ENCODE results near the gene CLK2. TPM values are rescaled to one million over a fixed set of nuclear protein-coding genes. Genes with fewer than 3 reads are reported as not detected.
"Not testable (repeated sequence)": the region's sequence is repeated elsewhere in the genome, so short reads cannot be mapped to it uniquely, and the experiment has no call there.

CLK2 gene
- total RNA-seq, 1 donor from 2014 or later = 51.2 TPM

GRCh38 chr1:155250246-155250632 lies 23.1 kb downstream of the CLK2 start:
- no peak for DNase-seq
- intact Hi-C loops (cut with DNase I) = loop anchor here (10.0 kb wide), 1 partner anchor 75 kb away; the partner anchor contains the start of gene RUSC1

GRCh38 chr1:155247667-155248553 lies 25.4 kb downstream of the CLK2 start:
- Histone ChIP-seq H3K36me3 (no peaks in the 10 kb centered on the region), H3K27ac (no peak overlapping the region), H3K9me3 (no peaks in the 10 kb centered on the region), H3K4me3 (no peak overlapping the region), H3K4me1 (peaks cover 17% of the 10 kb centered on the region), H3K27me3 (no peaks in the 10 kb centered on the region)
- no peak for TF ChIP-seq CTCF (IDR thresholded peaks at IDR 0.05)
- DNase-seq (no peak), ATAC-seq (no peak)
- intact Hi-C loops (cut with DNase I) = no loop called here

More at GRCh38 chr1:155250246-155250632, 23.1 kb downstream of the CLK2 start:
- Histone ChIP-seq H3K27me3 (no peaks in the 10 kb centered on the region), H3K27ac (no peak overlapping the region), H3K4me3 (no peak overlapping the region), H3K36me3 (no peaks in the 10 kb centered on the region), H3K4me1 (peaks cover 17% of the 10 kb centered on the region), H3K9me3 (no peaks in the 10 kb centered on the region)
- TF ChIP-seq CTCF (IDR thresholded peaks at IDR 0.05) = no peak
- ATAC-seq = no peak

- ATAC-seq; H3K9me3 ChIP-seq; intact Hi-C loops (cut with DNase I); H3K27me3 ChIP-seq; H3K36me3 ChIP-seq; DNase-seq; H3K27ac ChIP-seq; H3K4me3 ChIP-seq: not testable (repeated sequence)
- peaks cover 19% of the 10 kb centered on the region for H3K4me1 ChIP-seq
Observed at GRCh38 chr1:155246796-155247195, 26.5 kb downstream of the CLK2 start.

- H3K27ac ChIP-seq = peak overlapping the region; percentile 94
- intact Hi-C loops (cut with DNase I) = no loop called here
- H3K4me1 ChIP-seq = peaks cover 25% of the 10 kb centered on the region
- no peaks in the 10 kb centered on the region for H3K9me3 ChIP-seq
- H3K27me3 ChIP-seq = no peaks in the 10 kb centered on the region
- TF ChIP-seq CTCF (IDR thresholded peaks at IDR 0.05) = no peak
- H3K36me3 ChIP-seq = no peaks in the 10 kb centered on the region
- ATAC-seq (no peak), DNase-seq (no peak)
- peak overlapping the region; percentile 80 for H3K4me3 ChIP-seq
Observed at GRCh38 chr1:155245163-155245524, 28.2 kb downstream of the CLK2 start.

GRCh38 chr1:155244368-155245162 lies 28.7 kb downstream of the CLK2 start:
- intact Hi-C loops (cut with DNase I) = no loop called here
- Histone ChIP-seq H3K36me3 (peaks cover 2% of the 10 kb centered on the region), H3K9me3 (no peaks in the 10 kb centered on the region), H3K27ac (peak overlapping the region; percentile 94), H3K27me3 (no peaks in the 10 kb centered on the region), H3K4me1 (peaks cover 25% of the 10 kb centered on the region), H3K4me3 (peak overlapping the region; percentile 80)
- TF ChIP-seq CTCF (IDR thresholded peaks at IDR 0.05) = peak; percentile 3
- ATAC-seq = peak; percentile 94
- peak; percentile 95 for DNase-seq
